ENCODE results near the gene TUSC7. TPM values are rescaled to one million over a fixed set of nuclear protein-coding genes. Genes with fewer than 3 reads are reported as not detected.

The TUSC7 gene
- polyA plus RNA-seq, 2 of the 4 experiments (the other 2 are of a cell fraction) = not detected

GRCh38 chr3:116741467-116741866 lies 31.9 kb downstream of the TUSC7 start (continued):
- TF ChIP-seq ELK1 (IDR thresholded peaks at IDR 0.05; ENCODE audit: low read depth, low read length) (no peak), POLR2A (IDR thresholded peaks at IDR 0.05; ENCODE audit: low read length) (no peak), FOSB (CRISPR knock-in tag; IDR thresholded peaks at IDR 0.05) (no peak), RAD21 (conservative IDR thresholded peaks at IDR 0.05 in 1 of 2, IDR thresholded peaks at IDR 0.05 in 1 of 2) (no peak)

GRCh38 chr3:116743062-116743461 lies 33.5 kb downstream of the TUSC7 start:
- ATAC-seq (no peak), FAIRE-seq (no peak), DNase-seq (ENCODE audit: low read depth in 1 of 2, low spot score in 1 of 2) (no peak)
- Histone ChIP-seq H3K9me3 (no peaks in the 10 kb centered on the region), H3K4me2 (no peak overlapping the region), H3K4me1 (no peaks in the 10 kb centered on the region), H3K4me3 (no peak overlapping the region), H3K27ac (no peak overlapping the region)
- ChIA-PET POLR2A (no interaction called here), CTCF (no interaction called here)
- TF ChIP-seq HMGXB4 (CRISPR knock-in tag; IDR thresholded peaks at IDR 0.05; ENCODE audit: borderline replicate concordance) = no peak
- TF ChIP-seq ESRRA (IDR thresholded peaks at IDR 0.05; ENCODE audit: borderline replicate concordance, low read length) = no peak
- TF ChIP-seq FOXS1 (CRISPR knock-in tag; IDR thresholded peaks at IDR 0.05) = no peak
- no peak for TF ChIP-seq USF2 (IDR thresholded peaks at IDR 0.05)
- no peak for TF ChIP-seq JUNB (IDR thresholded peaks at IDR 0.05)
- TF ChIP-seq HEYL (CRISPR knock-in tag; IDR thresholded peaks at IDR 0.05) = no peak

- no peak for ATAC-seq
- H3K9me3 ChIP-seq = no peaks in the 10 kb centered on the region
- no peak for FAIRE-seq
- no peak for DNase-seq (ENCODE audit: low read depth in 1 of 2, low spot score in 1 of 2)
- H3K4me3 ChIP-seq = no peak overlapping the region
- H3K4me2 ChIP-seq = no peak overlapping the region
- 5% methylated on average over 3 of the region's 3 CpGs for WGBS (ENCODE audit: missing lambda C conversion rate)
- ChIA-PET POLR2A (no interaction called here), CTCF (no interaction called here)
- TF ChIP-seq ZFP36 (IDR thresholded peaks at IDR 0.05; ENCODE audit: borderline replicate concordance, partially characterized antibody) (no peak), ESRRA (IDR thresholded peaks at IDR 0.05; ENCODE audit: borderline replicate concordance, low read length) (no peak), PBX3 (IDR thresholded peaks at IDR 0.05) (no peak), ZNF302 (CRISPR knock-in tag; IDR thresholded peaks at IDR 0.05) (no peak), CTCF (IDR thresholded peaks at IDR 0.05) (no peak), MYC (IDR thresholded peaks at IDR 0.05; ENCODE audit: borderline replicate concordance, low read length) (no peak), HOXB13 (CRISPR knock-in tag; IDR thresholded peaks at IDR 0.05; ENCODE audit: low read depth) (no peak), BHLHE40 (IDR thresholded peaks at IDR 0.05; ENCODE audit: low read depth, low read length) (no peak)
- no peaks in the 10 kb centered on the region for H3K4me1 ChIP-seq
- no peak overlapping the region for H3K27ac ChIP-seq
These were observed 39.8 kb downstream of the TUSC7 start for GRCh38 chr3:116749388-116749787.
